Measurements from ENCODE around the gene S100B.
"Not testable (repeated sequence)": the region's sequence is repeated elsewhere in the genome, so short reads cannot be mapped to it uniquely, and the experiment has no call there.

Gene S100B

DNA sequence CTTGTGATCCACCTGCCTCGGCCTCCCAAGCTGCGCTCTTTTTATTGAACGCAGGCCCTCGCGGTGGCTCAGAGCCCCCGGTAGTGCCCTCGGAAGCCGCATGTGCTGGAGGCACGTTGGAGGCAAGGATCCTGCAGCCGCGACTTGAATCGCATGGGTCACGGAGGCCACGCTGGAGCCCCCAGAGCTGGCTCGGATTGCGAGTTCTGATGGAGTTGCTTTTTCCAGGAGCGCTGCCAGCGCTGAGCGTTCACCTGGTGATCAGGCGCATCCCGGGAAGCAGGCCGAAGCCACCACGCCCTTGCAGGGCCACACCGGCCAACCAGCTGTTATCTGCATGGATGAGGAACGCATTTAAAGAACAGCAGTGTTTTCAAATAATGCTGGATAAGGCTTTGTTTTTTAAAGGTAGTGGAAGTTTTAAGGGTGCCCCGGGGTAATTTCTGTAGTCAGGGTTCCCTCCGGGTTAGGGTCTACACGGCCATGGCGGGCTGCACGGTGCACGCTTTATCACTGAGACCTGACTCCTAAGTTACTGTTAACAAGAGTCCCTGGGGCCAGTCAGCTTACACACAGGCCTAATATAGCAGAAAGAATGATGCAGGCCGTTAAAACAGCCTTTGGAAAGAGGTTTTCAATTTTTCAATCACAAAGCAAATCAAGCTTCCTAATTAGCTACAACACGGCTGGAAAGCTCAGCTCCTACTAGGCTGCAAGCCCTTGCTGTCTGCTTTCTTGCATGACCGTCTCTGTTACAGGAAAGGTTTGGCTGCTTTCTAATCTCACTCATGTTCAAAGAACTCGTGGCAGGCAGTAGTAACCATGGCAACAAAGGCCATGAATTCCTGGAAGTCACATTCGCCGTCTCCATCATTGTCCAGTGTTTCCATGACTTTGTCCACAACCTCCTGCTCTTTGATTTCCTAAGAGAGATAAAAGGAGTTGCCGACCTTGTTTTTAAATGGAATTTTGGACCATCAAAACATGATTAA, 6.0 kb downstream of the S100B start:
- DNase-seq, result no peak

DNA sequence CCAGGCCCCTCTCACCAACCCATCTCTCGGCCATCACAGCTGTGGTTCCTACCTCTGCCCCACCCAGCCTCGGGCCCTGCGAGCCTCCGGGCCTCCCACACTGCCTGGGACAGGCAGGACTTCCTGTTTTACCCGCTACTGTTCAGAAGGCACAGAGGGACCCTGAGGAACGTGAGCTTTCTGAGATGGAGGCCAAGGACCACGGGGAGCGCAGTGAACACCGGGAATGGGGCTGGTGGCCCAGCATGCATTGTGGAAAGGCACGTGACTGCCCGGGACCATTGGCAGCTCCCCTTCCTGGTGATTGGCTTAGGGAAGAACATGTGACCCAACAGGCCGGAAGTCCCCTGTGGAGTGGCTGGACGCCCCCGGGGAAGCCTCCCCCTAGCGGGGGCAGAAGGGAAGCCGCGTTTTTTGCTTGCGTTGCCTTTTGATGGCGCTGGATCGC, 7.0 kb downstream of the S100B start:
- DNase-seq, result no peak

GRCh38 chr21:46597031-46597430, 7.9 kb downstream of the S100B start:
- DNase-seq, result no peak

- no peak for DNase-seq
Measured at GRCh38 chr21:46596201-46596600, 8.7 kb downstream of the S100B start.

DNA sequence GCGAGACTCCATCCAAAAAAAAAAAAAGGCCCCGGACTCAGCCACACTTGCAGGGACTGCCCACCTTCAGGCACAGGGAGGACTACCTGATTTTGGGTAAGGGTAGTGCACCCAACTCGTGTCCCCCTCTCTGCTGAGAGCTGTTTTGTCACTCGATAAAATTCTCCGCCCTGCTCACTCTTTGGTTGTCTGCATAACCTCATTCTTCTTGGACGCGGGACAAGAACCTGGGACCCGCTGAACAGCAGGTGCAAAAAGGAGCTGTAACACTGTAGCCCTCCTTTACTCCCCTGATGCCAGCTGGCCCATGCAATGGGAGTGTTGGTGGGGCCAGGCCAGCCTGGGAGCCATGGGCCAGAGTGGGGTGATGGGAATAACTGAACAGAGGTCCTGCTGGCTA, 10.6 kb downstream of the S100B start:
- DNase-seq, result no peak

DNA sequence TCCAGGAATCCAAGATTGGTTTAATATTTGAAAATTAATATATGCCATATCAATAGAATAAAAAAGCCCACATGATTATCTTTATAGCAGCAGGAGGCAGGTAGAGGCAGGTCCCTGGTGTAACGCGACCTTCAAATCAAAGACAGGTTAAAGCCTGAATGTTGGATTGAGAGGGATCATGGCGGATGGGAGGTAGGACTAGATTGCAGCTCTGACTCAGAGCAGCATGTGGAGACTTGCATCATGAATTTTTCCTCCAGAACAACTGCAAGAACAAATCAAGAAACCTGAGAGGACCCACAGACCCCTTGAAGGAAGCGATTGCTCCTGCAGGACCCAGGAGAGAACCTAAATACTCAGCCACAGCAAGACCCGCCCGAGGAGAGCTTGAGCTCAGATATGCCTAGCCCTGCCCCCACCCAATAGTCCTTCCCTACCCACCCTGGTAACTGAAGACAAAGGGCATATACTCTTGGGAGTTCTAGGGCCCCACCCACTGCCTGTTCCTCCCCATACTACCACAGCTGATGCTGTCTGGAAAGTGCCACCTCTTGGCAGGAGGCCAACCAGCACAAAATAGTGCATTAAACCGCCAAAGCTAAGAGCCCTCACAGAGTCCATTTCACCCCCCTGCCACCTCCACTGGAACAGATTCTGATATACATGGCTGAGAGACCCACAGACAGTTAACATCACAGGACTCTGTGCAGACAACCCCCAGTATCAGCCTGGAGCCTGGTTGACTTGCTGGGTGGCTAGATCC, 19.5 kb downstream of the S100B start:
- DNase-seq, result no peak

- no peak for DNase-seq
Measured at GRCh38 chr21:46581780-46582307, 23.0 kb downstream of the S100B start.

DNA sequence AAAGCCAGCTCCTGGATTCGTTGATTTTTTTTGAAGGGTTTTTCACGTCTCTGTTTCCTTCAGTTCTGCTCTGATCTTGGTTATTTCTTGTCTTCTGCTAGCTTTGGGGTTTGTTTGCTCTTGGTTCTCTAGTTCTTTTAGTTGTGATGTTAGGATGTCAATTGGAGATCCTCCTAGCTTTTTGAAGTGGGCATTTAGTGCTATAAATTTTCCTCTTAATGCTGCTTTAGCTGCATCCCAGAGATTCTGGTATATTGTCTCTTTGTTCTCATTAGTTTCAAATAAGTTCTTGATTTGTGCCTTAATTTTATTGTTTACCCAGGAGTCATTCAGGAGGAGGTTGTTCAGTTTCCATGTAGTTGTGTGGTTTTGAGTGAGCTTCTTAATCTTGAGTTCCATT, 25.5 kb downstream of the S100B start:
- DNase-seq, result not testable (repeated sequence)

GRCh38 chr21:46577786-46578185, 27.1 kb downstream of the S100B start:
- not testable (repeated sequence) for DNase-seq

DNA sequence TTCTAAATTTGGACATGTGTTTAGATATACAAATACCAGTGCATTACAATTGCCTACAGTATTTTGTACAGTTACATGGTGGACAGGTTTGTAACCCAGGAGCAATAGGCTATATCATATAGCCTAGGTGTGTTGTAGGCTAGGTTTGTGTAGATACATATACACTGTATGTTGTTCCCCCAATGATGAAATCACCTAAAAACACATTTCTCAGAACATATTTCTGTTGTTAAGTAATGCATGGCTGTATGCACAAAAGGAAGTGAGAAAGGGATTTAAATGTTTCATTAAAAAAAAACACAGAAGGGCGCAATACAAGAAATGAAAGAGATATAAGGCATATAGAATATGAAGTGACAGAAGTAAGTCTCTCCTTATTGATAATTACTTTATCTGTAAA, 32.0 kb downstream of the S100B start:
- no peak for DNase-seq

DNA sequence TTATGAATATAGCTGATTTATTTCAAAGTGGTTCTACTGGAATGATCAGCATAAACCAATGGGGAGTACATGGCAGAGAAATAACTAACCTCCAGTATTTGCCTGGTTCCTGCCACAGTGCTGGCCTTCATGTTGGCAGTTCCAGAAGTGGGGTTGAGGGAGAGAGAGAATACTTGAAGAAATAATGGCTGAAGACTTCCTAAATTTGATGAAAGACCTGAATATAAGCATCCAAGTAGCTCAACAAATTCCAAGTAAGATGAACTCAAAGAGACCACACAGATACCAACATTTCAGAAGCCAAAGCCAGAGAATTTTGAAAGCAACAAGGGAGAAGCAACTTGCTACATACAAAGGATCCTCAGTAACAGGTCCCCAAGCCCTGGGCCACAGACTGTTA, 34.3 kb downstream of the S100B start:
- no peak for DNase-seq

DNA sequence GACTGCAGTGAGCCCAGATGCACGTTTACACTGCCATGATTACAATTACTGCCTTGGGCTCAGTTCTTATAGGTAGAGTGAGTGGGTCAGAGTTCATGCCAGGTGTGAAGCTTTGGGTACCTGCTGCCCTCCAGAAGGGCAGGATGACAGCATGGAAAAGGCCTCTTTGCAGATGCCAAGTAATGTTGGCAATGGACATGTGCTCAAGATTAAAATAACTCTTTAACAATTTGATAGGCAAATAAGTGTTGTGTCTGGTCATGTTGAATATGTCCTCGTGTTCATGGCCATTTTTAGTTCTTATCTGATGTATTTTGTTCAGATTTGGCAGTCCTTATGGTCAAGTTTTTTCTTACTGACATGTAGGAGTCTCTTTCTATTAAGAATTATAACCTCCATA, 34.8 kb downstream of the S100B start:
- DNase-seq, result no peak

DNA sequence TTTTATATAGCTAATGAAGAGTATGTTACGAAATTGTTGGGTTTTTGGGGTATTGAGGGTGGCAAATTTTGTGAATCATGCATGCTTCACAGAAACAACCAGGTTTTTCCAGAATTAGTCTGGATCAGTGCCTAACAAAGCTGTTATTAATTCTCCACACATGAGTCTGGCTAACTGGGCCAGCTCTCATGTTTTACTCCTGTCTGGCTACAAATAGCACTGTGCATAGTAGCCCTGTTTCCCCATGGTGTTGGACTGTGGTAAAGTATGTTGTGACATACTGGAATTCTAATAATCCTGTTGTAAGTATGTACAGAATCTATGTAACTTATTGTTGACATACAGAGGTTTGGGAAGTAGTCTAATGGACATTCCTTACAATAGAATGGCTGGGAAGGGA, 35.8 kb downstream of the S100B start:
- DNase-seq, result no peak

DNA sequence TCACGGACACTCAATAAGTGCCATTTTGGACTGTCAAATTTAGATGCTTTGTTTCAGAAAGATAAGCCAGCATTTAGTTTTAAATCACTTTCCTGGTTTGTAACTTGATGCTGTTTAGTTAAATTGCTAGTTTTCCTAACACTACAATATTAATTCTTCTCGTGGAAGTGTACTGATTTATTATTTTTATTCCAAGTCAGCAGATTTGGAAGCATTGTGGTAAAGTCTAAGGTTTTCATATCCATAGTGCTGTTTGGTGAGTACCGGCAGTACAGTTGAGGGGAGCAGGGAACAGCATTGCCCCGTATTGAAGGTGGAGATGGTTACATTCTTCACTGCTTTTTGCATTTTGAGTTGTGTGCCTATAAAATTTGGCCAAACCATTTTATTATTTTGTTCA, 36.3 kb downstream of the S100B start:
- no peak for DNase-seq

DNA sequence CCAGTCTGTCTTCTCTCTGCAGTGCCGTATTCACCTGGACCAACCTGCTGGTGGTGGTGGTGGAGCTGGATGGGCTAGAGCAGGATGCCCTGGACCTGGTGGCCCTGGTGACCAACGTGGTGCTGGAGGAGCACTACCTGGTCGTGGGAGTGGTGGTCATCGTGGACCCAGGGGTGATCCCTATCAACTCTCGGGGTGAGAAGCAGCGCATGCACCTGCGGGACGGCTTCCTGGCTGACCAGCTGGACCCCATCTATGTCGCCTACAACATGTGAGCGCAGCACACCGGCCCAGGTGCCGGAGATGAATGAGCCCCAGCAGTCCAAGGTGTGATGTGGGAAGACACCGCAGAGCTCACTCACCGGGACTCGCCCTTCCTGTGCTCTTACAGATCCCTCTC, 37.5 kb downstream of the S100B start:
- no peak for DNase-seq

DNA sequence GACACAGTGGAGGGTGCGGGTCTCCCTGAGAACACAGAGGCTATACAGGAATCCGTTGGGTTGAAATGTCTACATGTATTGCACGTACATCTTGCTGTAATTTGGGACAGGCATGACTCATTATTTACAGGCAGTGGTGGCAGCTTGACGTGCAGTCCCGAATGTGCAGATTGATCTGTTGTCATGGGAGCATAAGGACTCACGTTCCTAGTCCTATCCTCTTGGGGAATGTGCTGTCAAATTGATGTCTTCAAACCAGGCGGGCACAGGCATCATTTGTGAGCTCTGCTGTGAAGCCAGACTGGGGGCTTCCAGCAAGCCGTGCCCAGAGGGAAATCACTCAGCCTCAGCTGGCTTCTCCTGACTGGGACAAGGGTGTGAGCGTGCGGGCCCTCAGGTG, 40.5 kb downstream of the S100B start:
- no peak for DNase-seq

- no peak for DNase-seq
Measured at GRCh38 chr21:46562964-46563607, 41.8 kb downstream of the S100B start.

DNA sequence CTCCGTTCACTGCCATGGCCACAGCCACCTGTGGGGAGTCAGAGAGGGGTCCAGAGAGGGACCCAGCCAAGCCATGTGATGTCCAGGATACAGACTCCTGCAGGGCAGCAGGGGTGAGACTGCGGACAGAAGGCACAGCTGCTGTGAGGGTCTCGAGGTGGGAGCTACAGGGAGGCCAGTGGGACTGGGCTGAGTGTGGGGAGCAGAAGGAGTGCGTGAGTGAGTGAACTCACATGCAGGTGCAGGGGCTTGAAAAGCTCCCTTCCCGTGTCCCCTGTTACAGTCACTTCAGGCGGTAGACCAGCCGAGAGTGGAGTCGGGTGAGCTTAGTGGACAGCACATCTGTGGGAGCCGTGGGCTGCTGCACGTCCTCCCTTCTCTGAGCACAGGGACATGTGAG, 42.4 kb downstream of the S100B start:
- DNase-seq, result no peak

DNA sequence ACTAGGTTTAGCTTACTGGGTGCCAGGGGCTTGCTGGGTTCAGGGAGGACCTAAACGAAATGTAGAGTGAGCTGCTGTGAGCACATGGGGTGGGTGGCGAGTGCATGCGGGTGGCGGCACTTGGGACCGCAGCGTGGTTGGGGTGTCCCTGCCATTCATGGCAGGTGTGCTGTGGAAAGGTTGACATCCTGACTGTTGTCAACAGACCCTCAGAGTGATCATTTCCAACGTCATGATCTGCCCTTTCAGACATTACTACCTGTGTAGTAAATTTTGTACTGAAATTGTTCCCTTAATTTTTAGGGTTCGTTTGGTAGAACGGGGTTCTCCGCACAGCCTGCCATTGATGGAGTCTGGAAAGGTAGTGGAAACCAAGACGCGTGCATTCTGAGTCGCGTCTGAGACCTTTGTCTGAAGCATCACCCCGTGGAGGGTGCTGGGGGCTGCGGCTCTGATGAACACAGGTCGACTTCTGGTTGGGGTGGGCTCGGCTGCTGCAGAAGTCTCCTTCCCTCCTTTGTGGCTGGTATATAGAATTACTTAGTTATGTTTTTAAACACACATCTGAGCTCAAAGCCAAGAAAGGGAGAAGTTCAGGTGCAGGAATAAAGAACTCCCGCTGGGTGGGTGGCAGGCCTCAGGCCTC, 43.3 kb downstream of the S100B start:
- DNase-seq, result no peak

DNA sequence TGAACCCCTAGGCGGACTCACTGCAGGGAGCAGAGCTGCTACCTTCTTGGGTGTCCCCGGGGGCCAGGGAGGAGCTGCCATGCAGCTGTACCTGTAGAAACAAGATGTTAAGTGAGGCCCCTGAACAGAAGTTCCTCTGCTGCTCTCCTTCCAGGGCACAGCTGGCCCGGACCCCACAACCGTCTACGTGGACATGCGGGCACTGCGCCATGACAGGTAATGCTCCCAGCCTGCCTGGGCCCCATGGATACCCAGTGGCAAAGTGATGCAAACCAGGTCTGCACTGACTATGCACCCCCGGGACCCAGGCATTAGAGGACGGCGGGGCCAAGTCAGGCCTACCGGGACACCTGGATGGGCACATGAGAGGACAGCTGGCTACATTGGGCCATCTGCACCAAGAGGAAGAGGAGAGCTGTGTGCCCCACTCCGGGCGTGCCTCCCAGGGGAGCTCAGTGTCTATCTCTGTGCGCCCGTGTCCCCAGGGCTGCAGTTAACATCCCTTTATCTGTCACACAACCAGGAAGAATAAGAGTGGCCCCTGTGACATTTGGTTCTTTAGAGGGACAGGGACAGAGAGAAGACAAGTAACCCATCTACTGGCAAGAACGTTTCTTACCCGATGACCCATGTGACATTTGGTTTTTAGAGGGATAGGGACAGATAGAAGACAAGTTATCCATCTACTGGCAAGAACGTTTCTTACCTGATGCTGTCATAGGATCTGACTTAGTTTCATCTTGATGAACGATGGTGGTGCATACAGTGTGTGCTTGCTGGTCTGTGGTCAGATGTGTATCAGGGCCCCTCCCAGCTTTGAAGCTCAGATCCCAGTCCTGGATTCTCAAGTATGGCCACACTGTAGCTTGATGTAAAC, 44.1 kb downstream of the S100B start:
- no peak for DNase-seq

- DNase-seq, result peak; percentile 84
Measured at GRCh38 chr21:46559291-46559983, 45.4 kb downstream of the S100B start.

All from CD4-positive, alpha-beta T cell treated with Interleukin-4 for 4 hours (primary cell).